SK-N-SH treated with all-trans-retinoic acid at 6 μM for 48 hours (cell line): Measurements from ENCODE around the gene CCDC171.

ENCODE experiments used
- ARNTL ChIP-seq: fragments of 450-650 bp; formaldehyde crosslinking; IDR thresholded peaks from 2 replicates; pipeline ENCODE4 v1.5.0; 2020; ENCODE audit warnings: low read depth, mild to moderate bottlenecking, moderate library complexity, borderline replicate concordance
- CREB5 ChIP-seq: fragments of 250-450 bp; sonication (Bioruptor Pico); IDR thresholded peaks from 2 replicates; pipeline ENCODE4 v1.5.1; 2020; ENCODE audit warnings: low read depth, mild to moderate bottlenecking, moderate library complexity
- CSDC2 ChIP-seq: fragments of 250-450 bp; sonication (Bioruptor Pico); IDR thresholded peaks from 2 replicates; pipeline ENCODE4 v1.5.0; 2020; ENCODE audit warnings: mild to moderate bottlenecking, moderate library complexity
- RARB ChIP-seq: fragments of 250-450 bp; sonication (Bioruptor Pico); IDR thresholded peaks from 2 replicates; pipeline ENCODE4 v1.8.0; 2021; ENCODE audit warnings: mild to moderate bottlenecking, moderate library complexity

- TF ChIP-seq ARNTL (CRISPR knock-in tag) (no peak), CSDC2 (CRISPR knock-in tag) (no peak), RARB (CRISPR knock-in tag) (no peak), CREB5 (CRISPR knock-in tag) (no peak)
Observed at GRCh38 chr9:15782106-15782505, 229.3 kb downstream of the CCDC171 start.
